HepG2 (cell line): Measurements from ENCODE around the gene STK10. TPM values are rescaled to one million over a fixed set of nuclear protein-coding genes. Genes with fewer than 3 reads are reported as not detected.
A peak's percentile ranks its signal among the peaks of the same experiment; 100 is the strongest.

Source experiments
- CBX5 ChIP-seq: sonication (generic); formaldehyde crosslinking; IDR thresholded peaks from 2 replicates; pipeline ENCODE4 v1.4.0; 2020; ENCODE audit warnings: missing genetic modification reagents, borderline replicate concordance
- FOXM1 ChIP-seq: sonication (generic); formaldehyde crosslinking; IDR thresholded peaks from 2 replicates; pipeline ENCODE4 v1.5.0; 2020; ENCODE audit warnings: missing genetic modification reagents
- NFKBIZ ChIP-seq: IDR thresholded peaks from 2 replicates; pipeline ENCODE4 v1.6.1; 2018; ENCODE audit warnings: missing genetic modification reagents, missing compliant biosample characterization
- PCBP1 ChIP-seq: fragments of 200-400 bp; formaldehyde crosslinking; IDR thresholded peaks from 2 replicates; pipeline ENCODE4 v1.6.1; 2017; ENCODE audit warnings: mild to moderate bottlenecking, low read depth, low read length, borderline replicate concordance
- PHF20 ChIP-seq: sonication (generic); formaldehyde crosslinking; IDR thresholded peaks from 2 replicates; pipeline ENCODE4 v1.5.0; 2020; ENCODE audit warnings: mild to moderate bottlenecking, missing genetic modification reagents
- POLR2AphosphoS5 ChIP-seq: IDR thresholded peaks from 2 replicates; pipeline ENCODE4 v1.6.1; 2012; ENCODE audit warnings: low read depth, low read length
- REPIN1 ChIP-seq: sonication (generic); formaldehyde crosslinking; IDR thresholded peaks from 2 replicates; pipeline ENCODE4 v1.8.0; 2022; ENCODE audit warnings: missing genetic modification reagents, low read depth, mild to moderate bottlenecking, borderline replicate concordance
- RFX3 ChIP-seq: IDR thresholded peaks from 2 replicates; pipeline ENCODE4 v1.6.1; 2016; ENCODE audit warnings: missing biosample characterization, missing genetic modification reagents
- THRA ChIP-seq: sonication (generic); formaldehyde crosslinking; IDR thresholded peaks from 2 replicates; pipeline ENCODE4 v1.4.0; 2020; ENCODE audit warnings: missing genetic modification reagents, borderline replicate concordance
- ZKSCAN1 ChIP-seq: fragments of 150-350 bp; IDR thresholded peaks from 2 replicates; pipeline ENCODE4 v1.6.1; 2014; ENCODE audit warnings: low read length
- ZMYM4 ChIP-seq: sonication (generic); formaldehyde crosslinking; IDR thresholded peaks from 2 replicates; pipeline ENCODE4 v1.8.1; 2023; ENCODE audit warnings: mild to moderate bottlenecking, missing genetic modification reagents
- ZNF225 ChIP-seq: sonication (generic); formaldehyde crosslinking; IDR thresholded peaks from 2 replicates; pipeline ENCODE4 v1.4.0; 2020; ENCODE audit warnings: mild to moderate bottlenecking, missing genetic modification reagents
- ZNF280D ChIP-seq: sonication (generic); formaldehyde crosslinking; IDR thresholded peaks from 2 replicates; pipeline ENCODE4 v1.5.1; 2020; ENCODE audit warnings: mild to moderate bottlenecking, missing genetic modification reagents
- polyA plus RNA-seq, 8 experiments: library from polyadenylated mRNA; depleted of rRNA in 3 of 8; stranded (reverse) in 7 of 8; unstranded in 1 of 8; fragments of >200 nt; fragmentation: Illumina TruSeq in 4 of 8; extraction: Trizol in 4 of 8; gene quantifications; 2 replicates each; pipeline versions ENCODE4 v1.2.1 to v1.2.3, GENCODE V29; 2011 to 2016; ENCODE audit warnings: low read depth in 4 of 8, missing spikeins in 1 of 8, mixed read lengths in 1 of 8; ENCODE audit not compliant: insufficient read depth in 1 of 8
- total RNA-seq, 5 experiments: library from RNA; depleted of rRNA; stranded (reverse); fragments of >200 nt; fragmentation: Illumina TruSeq; extraction: Trizol; gene quantifications; 2 replicates each; pipeline ENCODE4 v1.2.3, GENCODE V29; 2016; ENCODE audit warnings: low read depth in 1 of 5
- TF ChIP-seq, protein P1 (sequence below): sonication (generic); formaldehyde crosslinking; IDR thresholded peaks from 2 replicates; pipeline ENCODE4 v1.4.0; 2020; ENCODE audit warnings: missing genetic modification reagents
- TF ChIP-seq, protein P2 (sequence below): sonication (generic); formaldehyde crosslinking; IDR thresholded peaks from 2 replicates; pipeline ENCODE4 v1.4.0; 2020; ENCODE audit warnings: low read depth, mild to moderate bottlenecking, missing genetic modification reagents

STK10 gene
- total and polyA plus RNA-seq, 2 of the 13 experiments (the other 11 are each of a cell fraction or from before 2014, with no cell fraction given): 7.0 to 7.2 TPM

- TF ChIP-seq THRA (CRISPR knock-in tag) (no peak), ZNF280D (CRISPR knock-in tag) (no peak), REPIN1 (CRISPR knock-in tag) (no peak), RFX3 (CRISPR knock-in tag) (no peak), ZKSCAN1 (no peak), PCBP1 (no peak), ZNF225 (CRISPR knock-in tag) (0 out of 2 replicates have a peak, but pooled peaks have one; percentile 46), FOXM1 (CRISPR knock-in tag) (no peak), ZMYM4 (CRISPR knock-in tag) (peak; percentile 43; the same call in 1 of the 2 replicates), NFKBIZ (CRISPR knock-in tag) (no peak), CBX5 (CRISPR knock-in tag) (peak; percentile 25; the same call in 1 of the 2 replicates), PHF20 (CRISPR knock-in tag) (no peak), POLR2AphosphoS5 (no peak)
- TF ChIP-seq, protein P1, sequence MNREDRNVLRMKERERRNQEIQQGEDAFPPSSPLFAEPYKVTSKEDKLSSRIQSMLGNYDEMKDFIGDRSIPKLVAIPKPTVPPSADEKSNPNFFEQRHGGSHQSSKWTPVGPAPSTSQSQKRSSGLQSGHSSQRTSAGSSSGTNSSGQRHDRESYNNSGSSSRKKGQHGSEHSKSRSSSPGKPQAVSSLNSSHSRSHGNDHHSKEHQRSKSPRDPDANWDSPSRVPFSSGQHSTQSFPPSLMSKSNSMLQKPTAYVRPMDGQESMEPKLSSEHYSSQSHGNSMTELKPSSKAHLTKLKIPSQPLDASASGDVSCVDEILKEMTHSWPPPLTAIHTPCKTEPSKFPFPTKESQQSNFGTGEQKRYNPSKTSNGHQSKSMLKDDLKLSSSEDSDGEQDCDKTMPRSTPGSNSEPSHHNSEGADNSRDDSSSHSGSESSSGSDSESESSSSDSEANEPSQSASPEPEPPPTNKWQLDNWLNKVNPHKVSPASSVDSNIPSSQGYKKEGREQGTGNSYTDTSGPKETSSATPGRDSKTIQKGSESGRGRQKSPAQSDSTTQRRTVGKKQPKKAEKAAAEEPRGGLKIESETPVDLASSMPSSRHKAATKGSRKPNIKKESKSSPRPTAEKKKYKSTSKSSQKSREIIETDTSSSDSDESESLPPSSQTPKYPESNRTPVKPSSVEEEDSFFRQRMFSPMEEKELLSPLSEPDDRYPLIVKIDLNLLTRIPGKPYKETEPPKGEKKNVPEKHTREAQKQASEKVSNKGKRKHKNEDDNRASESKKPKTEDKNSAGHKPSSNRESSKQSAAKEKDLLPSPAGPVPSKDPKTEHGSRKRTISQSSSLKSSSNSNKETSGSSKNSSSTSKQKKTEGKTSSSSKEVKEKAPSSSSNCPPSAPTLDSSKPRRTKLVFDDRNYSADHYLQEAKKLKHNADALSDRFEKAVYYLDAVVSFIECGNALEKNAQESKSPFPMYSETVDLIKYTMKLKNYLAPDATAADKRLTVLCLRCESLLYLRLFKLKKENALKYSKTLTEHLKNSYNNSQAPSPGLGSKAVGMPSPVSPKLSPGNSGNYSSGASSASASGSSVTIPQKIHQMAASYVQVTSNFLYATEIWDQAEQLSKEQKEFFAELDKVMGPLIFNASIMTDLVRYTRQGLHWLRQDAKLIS (CRISPR knock-in tag): no peak
- TF ChIP-seq, protein P2, sequence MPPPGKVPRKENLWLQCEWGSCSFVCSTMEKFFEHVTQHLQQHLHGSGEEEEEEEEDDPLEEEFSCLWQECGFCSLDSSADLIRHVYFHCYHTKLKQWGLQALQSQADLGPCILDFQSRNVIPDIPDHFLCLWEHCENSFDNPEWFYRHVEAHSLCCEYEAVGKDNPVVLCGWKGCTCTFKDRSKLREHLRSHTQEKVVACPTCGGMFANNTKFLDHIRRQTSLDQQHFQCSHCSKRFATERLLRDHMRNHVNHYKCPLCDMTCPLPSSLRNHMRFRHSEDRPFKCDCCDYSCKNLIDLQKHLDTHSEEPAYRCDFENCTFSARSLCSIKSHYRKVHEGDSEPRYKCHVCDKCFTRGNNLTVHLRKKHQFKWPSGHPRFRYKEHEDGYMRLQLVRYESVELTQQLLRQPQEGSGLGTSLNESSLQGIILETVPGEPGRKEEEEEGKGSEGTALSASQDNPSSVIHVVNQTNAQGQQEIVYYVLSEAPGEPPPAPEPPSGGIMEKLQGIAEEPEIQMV (CRISPR knock-in tag): no peak
Observed at GRCh38 chr5:172156541-172156994, 31.5 kb downstream of the STK10 start (continued).
